H54 (cell line): ENCODE data around the gene ACE2.
"Not testable (repeated sequence)": the region's sequence is repeated elsewhere in the genome, so short reads cannot be mapped to it uniquely, and the experiment has no call there.

Experiments used
- DNase-seq: peaks from one replicate; pipeline ENCODE4 v3.0.0; 2011; ENCODE audit warnings: low spot score, mixed read lengths; ENCODE audit not compliant: insufficient read length
- FAIRE-seq: peaks from 3 replicates; lab custom pipeline; 2011; peaks lifted over from hg19 to GRCh38; lab: Jason Lieb, UNC
- POLR2A ChIP-seq: IDR thresholded peaks from 2 replicates; pipeline ENCODE4 v1.6.1; 2011; ENCODE audit warnings: low read depth, mild to moderate bottlenecking, low read length

The ACE2 gene

GRCh38 chrX:15600745-15601144, at the start of gene ACE2:
TSS of gene ACE2 (minus strand) at chrX:15600960. CDS start at chrX:15600911, 49 bp downstream.
- DNase-seq (no peak), FAIRE-seq (no peak)
- no peak for TF ChIP-seq POLR2A

- not testable (repeated sequence) for DNase-seq, FAIRE-seq
These were observed 46.8 kb upstream of the ACE2 start for GRCh38 chrX:15647510-15647909.

- TF ChIP-seq POLR2A: no peak
- FAIRE-seq (no peak), DNase-seq (no peak)
These were observed 45.8 kb upstream of the ACE2 start for GRCh38 chrX:15646543-15646942.

GRCh38 chrX:15646031-15646430, 45.3 kb upstream of the ACE2 start:
- FAIRE-seq: no peak
- DNase-seq: no peak
- no peak for TF ChIP-seq POLR2A

GRCh38 chrX:15645266-15645665, 44.5 kb upstream of the ACE2 start:
- FAIRE-seq: no peak

GRCh38 chrX:15644560-15644872, 43.8 kb upstream of the ACE2 start:
- DNase-seq (no peak), FAIRE-seq (no peak)
- TF ChIP-seq POLR2A: no peak

More at GRCh38 chrX:15645266-15645665, 44.5 kb upstream of the ACE2 start:
- DNase-seq: no peak
- TF ChIP-seq POLR2A: no peak

- no peak for TF ChIP-seq POLR2A
- FAIRE-seq (no peak), DNase-seq (no peak)
These were observed 43.2 kb upstream of the ACE2 start for GRCh38 chrX:15643786-15644559.

GRCh38 chrX:15631637-15632036, 30.9 kb upstream of the ACE2 start:
- no peak for TF ChIP-seq POLR2A
- no peak for DNase-seq
- no peak for FAIRE-seq

- TF ChIP-seq POLR2A: no peak
- FAIRE-seq (no peak), DNase-seq (no peak)
These were observed 22.3 kb upstream of the ACE2 start for GRCh38 chrX:15623054-15623453.

- no peak for FAIRE-seq
- TF ChIP-seq POLR2A: no peak
- no peak for DNase-seq
These were observed 18.4 kb upstream of the ACE2 start for GRCh38 chrX:15619053-15619755.

- no peak for TF ChIP-seq POLR2A
- FAIRE-seq (no peak), DNase-seq (no peak)
These were observed 16.4 kb upstream of the ACE2 start for GRCh38 chrX:15617111-15617510.

- no peak for FAIRE-seq
- no peak for DNase-seq
- no peak for TF ChIP-seq POLR2A
These were observed 15.8 kb upstream of the ACE2 start for GRCh38 chrX:15616531-15616930.

GRCh38 chrX:15607067-15607466, 6.3 kb upstream of the ACE2 start:
- DNase-seq: no peak
- FAIRE-seq: no peak
- no peak for TF ChIP-seq POLR2A

GRCh38 chrX:15606136-15606535, 5.4 kb upstream of the ACE2 start:
- no peak for DNase-seq
- FAIRE-seq: no peak
- no peak for TF ChIP-seq POLR2A

- TF ChIP-seq POLR2A: no peak
- no peak for FAIRE-seq
These were observed 4.5 kb upstream of the ACE2 start for GRCh38 chrX:15605226-15605625.

More at GRCh38 chrX:15605226-15605625, 4.5 kb upstream of the ACE2 start:
- no peak for DNase-seq
